Body of pancreas (tissue), 4 donors: ENCODE data around the gene ADORA1.

Source experiments
- CTCF ChIP-seq, 7 experiments: fragments of 450-650 bp in 4 of 7; fragments of 200-600 bp in 3 of 7; sonication (generic) in 3 of 7; IDR thresholded peaks; one replicate each; pipeline ENCODE4 v1.5.1; 2016 to 2019; ENCODE audit warnings: antibody characterized with exemption in 7 of 7
- POLR2A ChIP-seq, 3 donors: fragments of 450-650 bp; IDR thresholded peaks; one replicate each; pipeline ENCODE4 v1.6.1; 2016; ENCODE audit warnings: antibody characterized with exemption in 3 of 3, mild to moderate bottlenecking in 2 of 3

DNA sequence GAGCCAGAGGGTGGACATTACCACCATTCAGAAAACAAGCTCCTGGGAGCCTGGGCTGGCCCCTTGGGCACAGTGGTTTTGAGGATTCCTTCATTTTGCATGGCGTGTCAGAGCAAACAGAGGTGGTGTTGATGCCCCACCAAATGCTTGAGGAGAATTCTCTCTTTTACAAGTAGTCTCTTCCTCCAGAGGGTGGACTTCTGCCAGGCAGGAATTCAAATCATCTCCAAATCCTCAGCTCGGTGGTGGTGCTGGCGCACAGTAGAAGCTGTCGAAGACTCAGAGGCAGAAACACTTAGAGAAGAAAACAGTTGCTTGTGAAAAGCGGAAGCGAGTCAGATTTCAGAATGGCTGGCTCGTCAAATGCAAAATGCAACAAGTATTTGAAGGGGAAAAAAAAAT is 62.4 kb downstream of the ADORA1 start:
- TF ChIP-seq CTCF (IDR thresholded peaks at IDR 0.05): no peak
- TF ChIP-seq POLR2A (IDR thresholded peaks at IDR 0.05): no peak
